ENCODE measurements around the gene SMIM38.

SMIM38 gene

DNA sequence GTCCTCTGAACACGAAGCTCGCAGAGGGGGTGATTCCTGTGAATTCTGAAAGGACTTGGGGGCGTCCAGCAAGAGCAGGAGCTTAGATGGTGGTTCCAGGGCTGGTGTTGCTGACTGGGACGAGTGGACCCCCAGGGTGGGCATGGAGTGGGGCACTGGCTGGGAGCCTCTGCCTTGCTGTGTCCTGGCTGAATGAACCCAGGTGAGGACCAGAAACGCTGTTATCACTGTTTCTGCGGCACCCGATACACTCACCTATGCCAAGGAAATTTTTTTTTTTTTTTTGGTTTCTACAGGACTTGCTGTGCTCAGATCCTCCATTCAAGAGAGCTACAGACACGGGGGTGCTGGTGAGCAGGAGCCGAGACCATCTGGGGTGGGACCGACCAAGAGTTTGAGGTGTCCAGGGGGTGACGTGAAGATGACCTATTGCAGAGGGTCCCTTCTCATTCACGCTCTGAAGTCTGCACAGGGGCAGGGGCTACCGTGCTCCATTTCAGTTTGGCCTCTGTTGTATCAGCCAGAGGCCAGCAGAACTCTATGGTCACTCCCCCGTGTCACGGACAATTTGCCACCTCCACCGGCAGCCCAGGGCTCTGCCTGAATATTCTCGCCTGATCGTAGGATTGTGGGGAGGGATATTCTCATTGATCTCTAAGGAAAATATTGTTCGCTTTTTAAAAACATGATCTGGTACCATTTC is 3.6 kb downstream of the SMIM38 start:
- no peak for DNase-seq (ENCODE audit: low read depth in 2 of 2)

DNA sequence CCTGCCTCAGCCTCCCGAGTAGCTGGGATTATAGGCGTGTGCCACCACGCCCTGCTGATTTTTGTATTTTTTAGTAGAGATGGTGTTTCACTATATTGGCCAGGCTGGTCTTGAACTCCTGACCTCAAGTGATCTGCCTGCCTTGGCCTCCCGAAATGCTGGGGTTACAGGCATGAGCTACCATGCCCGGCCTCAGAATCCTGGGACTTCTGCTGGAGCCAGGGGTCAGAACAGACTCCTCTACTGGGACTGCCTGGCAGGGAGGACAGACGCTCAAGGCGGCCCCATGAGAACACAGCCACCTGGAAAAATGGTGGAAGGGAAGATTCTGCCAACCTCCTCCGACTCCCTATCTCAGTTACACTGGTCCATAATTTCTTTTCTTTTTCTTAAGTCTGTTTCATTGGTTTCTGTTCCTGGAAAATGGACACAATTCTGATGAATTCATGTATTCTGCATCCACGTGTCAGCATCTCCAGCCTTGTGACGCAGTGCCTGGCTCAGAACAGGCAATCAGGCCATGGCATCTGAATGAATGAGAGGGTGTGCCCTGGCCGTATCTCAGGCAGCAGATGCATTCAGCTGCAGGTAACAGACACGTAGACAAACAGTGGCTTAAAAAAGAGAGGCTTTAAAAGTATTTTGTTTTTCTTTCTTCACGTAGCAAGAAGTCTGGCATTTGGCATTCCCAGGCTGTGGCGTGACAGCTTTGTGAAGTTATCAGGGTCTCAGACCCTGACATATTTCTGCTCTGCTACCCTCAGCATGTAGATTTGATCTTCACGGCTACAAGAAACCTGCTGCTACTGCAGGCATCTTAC is 4.8 kb downstream of the SMIM38 start:
- DNase-seq (ENCODE audit: low read depth in 2 of 2): no peak

DNA sequence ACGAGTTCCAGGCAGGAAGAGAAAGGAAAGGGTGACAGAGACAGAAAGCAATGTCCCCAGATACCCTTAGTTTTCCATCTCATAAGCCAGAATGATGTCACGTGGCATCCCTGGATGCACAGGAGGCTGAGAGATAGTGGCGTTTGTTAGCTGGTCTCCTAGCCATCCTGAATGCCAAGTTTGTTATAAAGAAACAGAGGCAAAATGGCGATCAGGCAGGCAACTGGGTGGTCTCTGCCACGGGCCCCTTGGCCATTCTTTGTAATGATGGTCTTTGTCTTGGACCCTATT is 5.3 kb downstream of the SMIM38 start:
- no peak for DNase-seq (ENCODE audit: low read depth in 2 of 2)

DNA sequence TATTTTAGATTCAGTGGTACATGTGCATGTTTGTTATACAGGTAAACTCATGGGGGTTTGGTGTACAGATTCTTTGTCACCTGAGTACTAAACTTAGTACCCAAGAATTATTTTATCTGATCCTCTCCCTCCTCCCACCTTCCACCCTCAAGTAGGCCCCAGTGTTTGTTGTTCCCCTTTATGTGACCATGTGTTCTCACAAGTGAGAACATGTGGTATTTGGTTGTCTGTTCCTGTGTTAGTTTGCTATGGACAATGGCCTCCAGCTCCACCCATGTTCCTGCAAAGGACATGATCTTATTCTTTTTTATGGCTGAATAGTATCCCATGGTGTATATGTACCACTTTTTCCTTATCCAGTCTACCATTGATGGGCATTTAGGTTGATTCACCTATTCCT is 6.8 kb downstream of the SMIM38 start:
- DNase-seq (ENCODE audit: low read depth in 2 of 2): no peak

DNA sequence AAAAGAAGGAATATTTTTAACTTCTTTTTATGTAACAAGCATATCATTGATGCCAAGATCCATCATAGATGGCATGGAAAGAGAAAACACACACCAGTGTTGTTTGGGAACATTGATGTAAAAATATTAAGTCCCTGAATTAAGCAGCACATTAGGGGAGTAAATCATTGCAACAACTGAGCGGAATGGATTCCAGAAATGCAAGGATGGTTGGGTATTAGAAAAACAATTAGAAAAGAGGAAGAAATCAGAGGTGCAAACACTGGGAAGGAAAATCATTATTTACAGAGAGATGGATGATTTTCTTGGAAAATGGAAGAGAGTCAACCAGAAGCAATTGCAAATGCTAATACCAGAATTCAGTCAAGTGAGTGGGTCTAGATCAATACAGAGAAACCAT is 8.1 kb downstream of the SMIM38 start:
- DNase-seq (ENCODE audit: low read depth in 2 of 2): no peak

DNA sequence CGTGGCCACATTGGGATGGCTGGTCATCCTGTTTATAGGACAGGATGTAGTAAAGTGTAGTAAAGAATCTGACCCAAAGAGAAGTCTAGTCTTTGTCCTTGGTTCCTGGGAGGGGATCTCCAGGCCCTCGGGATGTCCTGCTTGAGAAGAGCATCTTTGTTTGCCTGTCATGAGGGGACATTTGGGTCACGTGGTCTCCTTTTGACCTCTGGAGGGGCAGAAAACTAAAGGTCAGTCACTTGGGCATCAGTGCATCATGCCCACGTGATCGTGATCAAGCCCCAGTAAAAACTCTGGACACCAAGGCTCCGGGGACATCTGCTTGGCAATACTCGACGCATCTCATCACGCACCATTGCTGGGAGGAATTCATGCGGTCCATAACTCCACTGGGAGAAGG is 9.1 kb downstream of the SMIM38 start:
- no peak for DNase-seq (ENCODE audit: low read depth in 2 of 2)

DNA sequence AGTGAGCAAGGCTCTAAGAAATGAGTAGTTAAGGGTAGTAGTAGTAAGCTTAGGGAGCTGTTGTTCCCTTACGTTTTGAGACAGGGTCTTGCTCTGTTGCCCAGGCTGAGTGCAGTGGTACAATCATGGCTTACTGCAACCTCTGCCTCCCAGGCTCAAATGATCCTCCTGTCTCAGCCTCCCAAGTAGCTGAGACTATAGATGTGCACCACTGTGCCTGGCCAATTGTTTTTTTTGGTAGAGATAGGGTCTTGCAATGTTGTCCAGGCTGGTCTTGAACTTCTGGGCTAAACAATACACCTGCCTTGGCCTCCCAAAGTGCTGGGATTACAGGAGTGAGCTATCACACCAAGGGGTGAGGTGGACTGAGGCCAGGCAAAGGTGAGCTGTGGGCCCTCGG is 10.0 kb downstream of the SMIM38 start:
- DNase-seq (ENCODE audit: low read depth in 2 of 2): no peak

DNA sequence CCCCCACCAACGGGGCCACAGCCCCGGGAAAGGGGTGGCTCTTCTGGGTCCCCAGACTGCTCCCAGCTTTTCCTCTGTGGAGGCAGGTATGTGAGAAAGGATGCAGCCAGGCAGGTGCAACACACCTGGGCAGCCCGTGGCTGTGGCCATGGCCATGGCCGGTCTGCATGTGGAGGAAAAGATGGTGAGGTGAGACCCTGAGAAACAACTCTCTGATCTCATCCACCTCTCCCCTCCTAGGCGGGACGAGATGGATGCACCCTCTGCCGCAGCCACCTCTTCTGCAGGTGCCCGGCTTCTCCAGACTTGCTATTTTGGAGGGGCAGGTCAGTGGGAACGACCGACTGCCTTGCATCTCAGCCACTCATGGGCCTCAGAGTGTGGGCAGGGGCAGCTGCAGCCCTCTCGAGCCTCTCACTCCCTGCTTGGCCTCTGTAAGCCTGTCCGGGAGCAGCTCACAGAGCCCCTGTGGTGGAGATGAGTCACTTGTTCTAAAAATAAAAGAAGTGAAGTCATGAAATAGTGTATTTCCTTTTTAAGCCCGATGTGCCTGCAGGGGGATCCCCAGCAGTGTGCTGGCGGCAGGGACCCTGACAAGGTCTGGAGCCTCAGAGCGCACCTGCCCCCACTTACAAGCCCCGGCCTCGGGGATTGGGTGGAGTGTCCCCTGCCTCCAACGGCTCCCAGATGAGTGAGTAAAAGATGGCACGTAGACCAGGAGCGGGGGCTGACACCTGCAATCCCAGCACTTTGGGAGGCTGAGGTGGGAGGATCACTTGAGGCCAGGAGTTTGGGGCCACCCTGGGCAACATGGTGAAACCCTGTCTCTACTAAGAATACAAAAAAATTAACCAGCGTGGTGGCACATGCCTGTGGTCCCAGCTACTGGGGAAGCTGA is 10.7 kb downstream of the SMIM38 start:
- peak; percentile 48 to 51 for DNase-seq (ENCODE audit: low read depth in 2 of 2)

DNA sequence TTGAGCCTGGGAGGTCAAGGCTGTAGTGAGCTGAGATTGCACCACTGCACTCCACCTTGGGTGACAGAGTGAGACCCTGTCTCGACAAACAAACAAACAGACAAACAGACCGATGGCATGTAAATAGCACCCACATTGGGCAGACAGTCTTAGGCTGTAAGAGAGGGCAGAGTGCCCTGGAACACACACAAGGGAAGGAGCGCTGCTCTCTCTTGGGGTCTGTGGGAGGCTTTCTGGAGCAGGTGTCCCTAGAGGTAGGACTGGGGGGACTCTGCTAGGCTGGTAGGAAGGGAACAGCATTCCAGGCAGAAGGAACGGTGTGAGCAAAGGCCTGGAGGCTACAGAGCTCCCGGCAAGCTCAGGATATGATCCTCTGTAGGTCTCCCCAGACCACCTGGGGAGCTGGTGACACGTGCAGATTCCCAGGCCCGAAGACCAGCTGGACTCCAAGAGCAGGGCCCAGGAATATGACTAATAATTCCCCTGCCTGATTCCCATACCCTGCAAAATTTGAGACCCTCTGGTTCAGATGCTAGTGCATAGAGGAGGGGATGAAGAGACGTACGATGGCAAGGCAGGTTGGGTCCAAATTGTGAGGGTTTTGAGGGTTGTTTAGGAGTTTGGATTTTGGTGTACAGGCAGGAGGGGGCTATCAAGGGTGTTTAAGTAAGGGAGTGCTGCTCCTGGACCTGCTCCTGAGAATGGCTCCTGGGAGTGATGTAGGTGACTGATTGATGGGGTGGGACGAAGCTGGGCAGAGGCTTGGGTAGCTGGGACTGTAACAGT is 11.6 kb downstream of the SMIM38 start:
- DNase-seq (ENCODE audit: low read depth in 2 of 2): no peak

DNA sequence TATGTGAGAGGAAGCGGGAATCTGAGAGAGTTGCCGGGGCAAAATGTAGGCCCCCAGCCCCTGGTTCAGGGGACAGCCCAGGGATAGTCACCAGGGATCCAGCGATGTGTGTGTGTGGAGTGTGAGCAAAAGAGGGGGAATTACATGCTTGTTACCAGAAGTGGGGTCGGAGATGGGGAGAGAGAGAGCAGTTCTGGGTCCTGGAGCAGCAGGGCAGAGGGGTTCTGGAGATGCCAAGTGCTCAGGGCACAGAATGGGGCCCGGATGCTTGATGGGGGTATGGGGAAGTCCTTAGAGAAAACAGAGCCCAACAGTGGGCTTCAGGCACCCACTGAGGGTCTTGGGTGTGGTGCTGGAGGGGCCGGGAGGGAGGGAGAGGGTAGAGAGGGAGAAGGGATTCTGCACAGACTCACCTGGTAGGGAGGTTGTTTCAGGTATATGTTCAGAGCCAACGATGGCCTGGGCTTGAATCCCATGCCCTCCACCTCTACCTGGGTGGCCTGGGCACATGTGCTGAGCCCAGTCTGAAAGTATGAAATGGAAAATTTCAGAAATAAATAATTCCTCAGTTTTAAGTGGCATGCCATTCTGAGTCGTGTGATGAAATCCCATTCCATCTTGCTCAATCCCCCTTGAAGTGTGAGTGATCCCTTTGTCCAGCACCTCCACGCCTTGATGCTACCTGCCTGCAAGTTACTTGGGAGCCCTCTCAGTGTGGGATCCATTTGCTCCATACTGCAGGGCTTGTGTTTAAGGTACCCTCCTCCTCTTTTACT is 12.4 kb downstream of the SMIM38 start:
- no peak for DNase-seq (ENCODE audit: low read depth in 2 of 2)

DNA sequence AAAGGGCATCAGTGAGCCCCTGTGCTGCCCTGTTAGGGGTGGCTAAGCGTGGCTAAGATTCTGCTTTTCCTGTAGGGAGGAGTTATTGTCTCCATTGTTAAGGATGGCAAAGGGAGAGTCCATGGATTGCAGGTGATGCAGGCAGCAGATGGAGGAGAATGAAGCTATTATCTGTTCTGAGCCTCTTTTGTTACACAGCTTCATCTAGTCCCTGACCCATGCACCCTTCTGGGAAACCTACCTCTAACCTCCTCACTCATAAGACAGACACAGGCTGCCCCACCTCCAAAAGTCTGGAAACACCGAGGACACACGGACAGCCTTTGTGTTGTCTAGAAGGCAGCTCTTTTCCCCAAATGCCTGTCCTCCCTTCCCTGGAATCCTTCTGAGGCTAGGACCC is 13.7 kb downstream of the SMIM38 start:
- no peak for DNase-seq (ENCODE audit: low read depth in 2 of 2)

DNA sequence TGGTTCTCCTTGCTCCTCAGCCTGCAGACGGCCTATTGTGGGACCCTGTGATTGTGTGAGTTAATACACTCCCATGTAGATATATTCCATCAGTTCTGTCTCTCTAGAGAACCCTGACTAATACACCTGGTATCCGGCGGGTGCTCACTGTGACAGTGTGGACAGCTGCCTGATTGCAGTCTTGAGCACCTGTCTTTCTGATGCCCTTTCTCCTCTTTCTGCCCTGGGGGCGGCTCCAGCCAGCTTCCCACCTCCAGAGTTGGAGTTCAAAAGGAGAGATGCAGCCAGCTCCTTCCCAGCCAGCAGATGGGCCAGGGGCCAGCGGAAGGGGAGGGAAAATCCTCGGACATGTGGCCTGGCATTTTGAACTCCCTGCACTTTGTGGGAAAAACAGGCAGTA is 15.0 kb downstream of the SMIM38 start:
- DNase-seq (ENCODE audit: low read depth in 2 of 2): no peak

DNA sequence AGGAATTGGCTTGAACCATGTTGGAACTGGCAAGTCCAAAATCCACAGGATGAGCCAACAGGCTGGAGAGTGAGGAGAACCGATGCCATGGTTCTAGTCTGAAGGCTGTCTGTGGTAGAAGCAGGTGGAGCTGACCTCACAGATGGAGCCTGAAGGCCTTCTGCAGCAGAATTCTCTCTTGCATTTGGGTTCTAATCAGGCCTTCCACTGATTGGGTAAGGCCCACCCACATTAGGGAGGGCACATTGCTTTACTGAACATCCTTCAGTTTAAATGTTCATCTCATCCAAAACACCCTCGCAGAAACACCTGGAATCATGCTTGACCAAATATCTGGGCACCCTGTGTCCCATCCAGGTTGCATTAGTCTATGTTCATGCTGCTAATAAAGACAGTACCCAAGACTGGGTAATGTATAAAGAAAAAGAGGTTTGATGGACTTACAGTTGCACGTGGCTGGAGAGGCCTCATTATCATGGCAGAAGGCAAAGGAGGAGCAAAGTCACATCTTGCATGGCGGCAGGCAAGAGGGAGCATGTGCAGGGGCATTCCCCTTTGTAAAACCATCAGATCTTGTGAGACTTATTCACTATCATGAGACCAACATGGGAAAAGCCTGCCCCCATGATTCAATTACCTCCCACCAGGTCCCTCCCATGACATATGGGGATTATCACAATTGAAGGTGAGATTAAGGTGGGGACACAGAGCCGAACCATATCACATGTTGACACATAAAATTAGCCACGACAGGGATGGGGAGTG is 15.9 kb downstream of the SMIM38 start:
- no peak for DNase-seq (ENCODE audit: low read depth in 2 of 2)

DNA sequence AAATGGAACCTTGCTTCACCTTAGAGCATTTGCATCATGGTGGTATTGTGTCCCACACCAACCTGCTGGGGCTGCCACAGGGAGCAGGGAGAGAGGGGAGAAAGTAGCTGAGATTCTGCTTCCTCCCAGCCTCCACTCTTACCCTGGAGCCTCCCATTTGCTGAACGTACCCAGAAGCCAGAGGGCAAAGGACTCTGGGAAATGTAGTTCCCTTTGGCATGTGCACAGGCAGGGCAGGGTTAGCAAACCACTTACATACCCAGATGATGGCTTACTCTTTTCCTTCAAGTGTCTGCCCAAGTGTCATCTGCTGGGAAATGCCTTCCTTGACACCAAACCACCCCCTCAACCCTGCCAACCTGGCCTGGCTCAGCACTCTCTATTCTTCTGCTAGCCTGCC is 16.9 kb downstream of the SMIM38 start:
- no peak for DNase-seq (ENCODE audit: low read depth in 2 of 2)

DNA sequence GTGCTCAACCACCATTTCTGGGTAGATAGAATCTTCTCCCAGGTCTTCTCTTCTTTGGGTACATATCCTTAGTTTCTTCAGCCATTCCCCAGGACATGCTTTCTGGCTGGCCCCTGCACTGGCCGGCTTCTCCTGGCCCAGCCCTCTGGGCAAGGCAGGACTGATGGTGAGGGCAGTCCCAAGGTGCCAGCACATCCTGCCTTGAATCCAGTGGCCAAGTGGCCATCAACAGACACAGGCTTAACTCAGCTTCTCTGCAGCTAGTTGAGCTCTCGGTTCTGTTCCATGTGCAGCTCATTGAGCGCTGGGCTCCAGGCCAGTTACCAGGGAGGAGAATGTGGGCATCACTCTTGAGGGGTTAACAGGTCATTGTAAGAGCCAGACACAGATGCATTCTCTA is 17.6 kb downstream of the SMIM38 start:
- no peak for DNase-seq (ENCODE audit: low read depth in 2 of 2)

DNA sequence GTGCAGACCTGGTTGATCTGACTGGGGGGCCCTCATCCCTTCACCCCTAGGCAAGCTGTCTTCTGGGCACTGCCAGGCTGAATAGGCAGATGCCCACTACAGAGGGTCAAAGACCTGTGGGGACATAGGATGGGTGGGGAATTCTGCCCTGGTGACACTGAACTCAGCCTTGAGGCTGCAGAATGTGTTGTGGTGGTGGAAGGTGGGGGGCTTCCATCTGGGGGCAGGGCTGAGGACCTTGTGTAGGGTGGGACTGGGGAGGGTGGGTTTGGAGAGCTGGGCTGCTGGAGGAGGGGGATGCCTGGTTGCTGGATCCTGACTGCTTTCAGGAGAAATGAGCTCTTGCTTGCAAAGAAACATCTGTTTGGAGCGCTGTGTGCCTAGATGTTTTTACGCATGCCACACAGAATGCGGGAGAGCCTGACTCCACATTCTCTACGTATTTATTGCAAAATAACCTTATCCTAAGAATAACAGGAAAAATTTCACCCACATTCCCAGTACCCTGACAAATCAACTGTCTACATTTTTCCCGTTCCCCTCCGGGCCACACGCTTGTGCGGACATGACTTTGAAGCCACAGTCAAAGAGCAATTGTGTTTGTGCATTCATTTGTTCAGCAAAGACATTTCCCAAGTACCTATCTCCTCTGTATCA is 18.3 kb downstream of the SMIM38 start:
- no peak for DNase-seq (ENCODE audit: low read depth in 2 of 2)

DNA sequence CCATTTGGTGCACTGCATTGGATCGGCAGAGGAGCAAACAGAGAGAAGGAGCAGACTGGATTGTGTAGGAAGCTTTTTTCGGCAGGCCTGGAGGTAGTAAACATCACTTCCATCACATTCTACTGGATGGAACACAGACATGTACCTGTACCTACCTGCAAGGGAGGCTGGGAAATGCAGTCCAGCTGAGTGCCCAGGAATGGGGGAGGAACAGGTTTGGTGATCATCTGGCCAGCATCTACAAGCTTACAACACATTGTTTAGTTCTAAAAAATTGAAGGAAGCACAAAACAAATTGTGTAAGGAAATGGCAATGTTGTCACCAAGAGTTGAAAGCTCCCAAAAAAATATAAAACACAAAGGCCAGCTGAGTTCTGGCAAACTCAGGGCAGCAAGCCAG is 19.1 kb downstream of the SMIM38 start:
- DNase-seq (ENCODE audit: low read depth in 2 of 2): no peak

DNA sequence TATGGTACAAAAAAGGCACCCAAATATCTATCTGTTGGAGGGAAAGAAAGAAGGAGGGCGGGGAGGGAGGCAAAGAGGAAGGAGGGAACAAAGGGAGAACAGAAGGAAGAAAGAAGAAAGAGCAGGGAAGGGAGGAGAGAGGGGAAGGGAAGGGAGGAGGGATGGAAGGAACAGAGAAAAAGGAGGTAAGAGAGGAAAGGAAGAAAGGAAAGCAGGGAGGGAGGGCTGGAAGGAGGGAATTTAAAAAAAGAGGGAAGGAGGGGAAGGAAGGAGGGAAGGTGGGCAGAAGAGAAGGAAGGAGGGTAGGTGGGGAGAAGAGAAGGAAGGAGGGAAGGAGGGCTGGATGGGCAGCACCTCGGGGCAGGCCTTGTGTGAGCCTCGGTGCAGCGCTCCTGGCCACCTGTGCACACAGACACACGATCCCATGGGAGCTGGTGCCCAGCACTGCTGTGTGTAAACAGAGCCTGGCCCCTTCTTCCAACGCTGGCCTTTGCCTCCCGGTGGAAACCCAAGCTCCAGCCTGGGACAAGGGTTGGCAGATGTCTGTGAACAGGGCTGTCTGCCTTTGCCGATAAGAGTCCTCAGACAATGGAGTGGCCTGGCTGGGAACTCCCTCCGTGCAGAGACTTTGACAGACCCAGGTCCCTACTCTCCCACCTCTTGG is 23.2 kb downstream of the SMIM38 start:
- DNase-seq (ENCODE audit: low read depth in 2 of 2): no peak

DNA sequence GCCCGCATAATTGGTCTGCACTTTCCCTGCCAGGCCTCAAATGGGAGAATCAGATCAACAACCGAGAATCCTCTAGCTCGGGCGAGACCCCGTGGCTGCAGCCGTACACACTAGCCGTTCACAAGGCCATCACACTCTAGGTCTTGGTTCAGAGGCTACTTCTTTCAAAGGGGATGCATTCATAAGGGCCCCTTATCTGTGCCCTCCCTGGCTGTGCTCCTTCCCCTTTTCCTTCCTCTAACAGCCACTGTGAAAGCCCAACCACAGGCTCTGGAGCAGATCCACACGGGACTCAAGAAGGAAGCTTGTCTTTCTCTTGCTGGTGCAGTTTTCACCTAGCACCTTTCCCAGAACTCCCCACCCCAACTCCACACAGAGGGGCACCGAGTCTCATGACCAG is 24.5 kb downstream of the SMIM38 start:
- no peak for DNase-seq (ENCODE audit: low read depth in 2 of 2)
